GM12878 (cell line): ENCODE measurements around the gene MTSS2. TPM values are rescaled to one million over a fixed set of nuclear protein-coding genes. Genes with fewer than 3 reads are reported as not detected.

Source experiments
- ATAC-seq: fragments of 200-7000 bp; cut with Tn5 transposase; 3 replicates; pipeline ENCODE4 v1.9.1; 2020; ENCODE audit warnings: mild to moderate bottlenecking, moderate library complexity
- BruUV-seq: library from RNA; stranded (reverse); fragments of 400-500 nt; replicated peaks from 2 replicates; lab custom pipeline; 2021; lab: Mats Ljungman, UMichigan
- CTCF ChIA-PET: fragments of 300-600 bp; sonication (Branson Sonifier 250); formaldehyde crosslinking; extraction: SDS; loops from one replicate; lab custom pipeline; 2021; ENCODE audit warnings: inconsistent platforms; lab: Yijun Ruan, JAX
- POLR2A ChIA-PET: fragments of 350-600 bp; formaldehyde crosslinking; extraction: SDS; loops from one replicate; lab custom pipeline; 2021; ENCODE audit warnings: inconsistent platforms; lab: Charles Lee
- RAD21 ChIA-PET: fragments of 300-600 bp; sonication (Branson Sonifier 250); formaldehyde crosslinking; loops from one replicate; lab custom pipeline; 2023; ENCODE audit warnings: antibody characterized with exemption; ENCODE audit not compliant: unreplicated experiment; lab: Charles Lee
- SMC1A ChIA-PET: fragments of 300-600 bp; sonication (Branson Sonifier 250); formaldehyde crosslinking; loops from one replicate; lab custom pipeline; 2023; ENCODE audit not compliant: unreplicated experiment, uncharacterized antibody; lab: Charles Lee
- DNase-seq: peaks from one replicate; pipeline ENCODE4 v3.0.0-alpha.2; 2011; ENCODE audit warnings: low read depth, low spot score
- FAIRE-seq: peaks from 3 replicates; lab custom pipeline; 2011; peaks lifted over from hg19 to GRCh38; lab: Jason Lieb, UNC
- H2AFZ ChIP-seq: 2 replicates; pipeline ENCODE4 v1.6.0; 2011; ENCODE audit warnings: low read depth, low read length, control low read depth; ENCODE audit not compliant: control insufficient read depth
- H3K27ac ChIP-seq: 2 replicates; pipeline ENCODE4 v1.5.1; 2011; ENCODE audit warnings: control low read depth; ENCODE audit not compliant: control insufficient read depth, insufficient read depth
- H3K27me3 ChIP-seq, 2 experiments: replicated peaks in 1 of 2; 2 replicates each; pipeline versions ENCODE4 v1.6.0 to v1.6.1; 2011; ENCODE audit warnings: low read length in 1 of 2; ENCODE audit not compliant: control insufficient read depth in 2 of 2, insufficient read depth in 2 of 2
- H3K36me3 ChIP-seq, 2 experiments: 2 replicates each; pipeline ENCODE4 v1.5.1; 2011; ENCODE audit warnings: low read length in 1 of 2; ENCODE audit not compliant: control insufficient read depth in 2 of 2, insufficient read depth in 2 of 2
- H3K4me1 ChIP-seq: 2 replicates; pipeline ENCODE4 v1.6.1; 2011; ENCODE audit warnings: mild to moderate bottlenecking, low read length, moderate library complexity, mixed read lengths; ENCODE audit not compliant: control insufficient read depth, insufficient read depth
- H3K4me2 ChIP-seq: 2 replicates; pipeline ENCODE4 v1.6.0; 2011; ENCODE audit warnings: control low read depth; ENCODE audit not compliant: control insufficient read depth, insufficient read depth
- H3K4me3 ChIP-seq: fragments of 200-600 bp; sonication (generic); 2 replicates; pipeline ENCODE4 v1.5.1; 2016
- H3K79me2 ChIP-seq: 2 replicates; pipeline ENCODE4 v1.6.0; 2011; ENCODE audit warnings: low read length; ENCODE audit not compliant: control insufficient read depth, insufficient read depth
- H3K9ac ChIP-seq: 2 replicates; pipeline ENCODE4 v1.8.0; 2011; ENCODE audit warnings: low read length, control low read depth, mixed read lengths; ENCODE audit not compliant: control insufficient read depth, insufficient read depth
- H3K9me3 ChIP-seq: replicated peaks from 3 replicates; pipeline ENCODE4 v1.5.1; 2011; ENCODE audit warnings: mild to moderate bottlenecking, low read length; ENCODE audit not compliant: control insufficient read depth, insufficient read depth
- H4K20me1 ChIP-seq: 2 replicates; pipeline ENCODE4 v1.6.0; 2011; ENCODE audit not compliant: control insufficient read depth, insufficient read depth
- BRCA1 ChIP-seq: IDR thresholded peaks from 2 replicates; pipeline ENCODE4 v1.6.1; 2011; ENCODE audit warnings: low read depth, low read length, improper control_type of control experiment
- CBFB ChIP-seq: IDR thresholded peaks from 2 replicates; pipeline ENCODE4 v1.6.1; 2016; ENCODE audit warnings: antibody characterized with exemption, low read depth
- CHD2 ChIP-seq: IDR thresholded peaks from 2 replicates; pipeline ENCODE4 v1.6.1; 2011; ENCODE audit warnings: low read depth, low read length, improper control_type of control experiment, borderline replicate concordance
- CHD4 ChIP-seq: fragments of 200-600 bp; sonication (generic); IDR thresholded peaks from 2 replicates; pipeline ENCODE4 v1.6.1; 2016; ENCODE audit warnings: mild to moderate bottlenecking
- EED ChIP-seq: sonication (generic); IDR thresholded peaks from 2 replicates; pipeline ENCODE4 v1.6.1; 2016; ENCODE audit warnings: antibody characterized with exemption, low read depth
- KLF5 ChIP-seq: fragments of 450-650 bp; IDR thresholded peaks from 2 replicates; pipeline ENCODE4 v1.6.1; 2014; ENCODE audit warnings: mild to moderate bottlenecking; ENCODE audit not compliant: partially characterized antibody
- PAX8 ChIP-seq: fragments of 450-650 bp; IDR thresholded peaks from 2 replicates; pipeline ENCODE4 v1.6.1; 2017; ENCODE audit warnings: mild to moderate bottlenecking, moderate library complexity
- RAD21 ChIP-seq: IDR thresholded peaks from 2 replicates; pipeline ENCODE4 v1.6.1; 2011; ENCODE audit warnings: mild to moderate bottlenecking, low read depth, low read length, moderate library complexity; ENCODE audit not compliant: insufficient read depth
- SREBF1 ChIP-seq: IDR thresholded peaks from 2 replicates; pipeline ENCODE4 v1.6.1; 2012; ENCODE audit warnings: mild to moderate bottlenecking, low read length
- WGBS: methylation state at CpG from one replicate; pipeline ENCODE4 v1.1.6; 2016; ENCODE audit warnings: low lambda C conversion rate; ENCODE audit not compliant: insufficient replicate concordance, insufficient coverage; ENCODE audit errors: missing lambda C conversion rate; 5-methylcytosine and 5-hydroxymethylcytosine counted together
- in situ Hi-C: fragments of 300-500 bp; cut with MboI; formaldehyde crosslinking; loops from 9 replicates; pipeline ENCODE4 v1.14.3; 2018; ENCODE audit warnings: mixed read lengths
- intact Hi-C: fragments of 100-400 bp; cut with micrococcal nuclease; formaldehyde crosslinking; loops from one replicate; pipeline ENCODE4 v1.14.2; 2022; ENCODE audit not compliant: unreplicated experiment
- polyA plus RNA-seq, 11 experiments: library from polyadenylated mRNA; depleted of rRNA in 4 of 11; unstranded in 6 of 11; stranded (reverse) in 5 of 11; fragments of >200 nt; fragmentation: Nextera tagmentation in 4 of 11; fragmentation: Illumina TruSeq in 1 of 11; extraction: Ambion mirVana in 4 of 11; extraction: Trizol in 1 of 11; gene quantifications; 1 replicate in 1 of 11; 2 replicates in 10 of 11; pipeline versions ENCODE4 v1.2.1 to v1.2.3, GENCODE V29; 2011 to 2016; ENCODE audit warnings: inconsistent platforms in 2 of 11, missing spikeins in 2 of 11, low read depth in 1 of 11
- total RNA-seq, 4 experiments: library from RNA; depleted of rRNA in 3 of 4; stranded (reverse); fragments of >200 nt in 3 of 4; fragmentation: Illumina TruSeq in 1 of 4; extraction: Trizol in 1 of 4; gene quantifications; 2 replicates each; pipeline versions ENCODE4 v1.2.1 to v1.2.3, GENCODE V29; 2013 to 2021
- TF ChIP-seq, protein P1 (sequence below): fragments of 450-650 bp; IDR thresholded peaks from 2 replicates; pipeline ENCODE4 v1.6.1; 2017; ENCODE audit warnings: antibody characterized with exemption, mild to moderate bottlenecking, moderate library complexity
- TF ChIP-seq, protein P2 (sequence below): IDR thresholded peaks from 2 replicates; pipeline ENCODE4 v1.6.1; 2012; ENCODE audit warnings: low read length, inconsistent platforms
- TF ChIP-seq, protein P3 (sequence below): fragments of 450-650 bp; IDR thresholded peaks from 2 replicates; pipeline ENCODE4 v1.6.1; 2014; ENCODE audit warnings: mild to moderate bottlenecking

MTSS2 gene
- total and polyA plus RNA-seq, 10 of the 15 experiments (the other 5 are each of a cell fraction or from before 2014, with no cell fraction given): under 0.01 to 0.51 (median 0.14) TPM; not detected in 4

DNA sequence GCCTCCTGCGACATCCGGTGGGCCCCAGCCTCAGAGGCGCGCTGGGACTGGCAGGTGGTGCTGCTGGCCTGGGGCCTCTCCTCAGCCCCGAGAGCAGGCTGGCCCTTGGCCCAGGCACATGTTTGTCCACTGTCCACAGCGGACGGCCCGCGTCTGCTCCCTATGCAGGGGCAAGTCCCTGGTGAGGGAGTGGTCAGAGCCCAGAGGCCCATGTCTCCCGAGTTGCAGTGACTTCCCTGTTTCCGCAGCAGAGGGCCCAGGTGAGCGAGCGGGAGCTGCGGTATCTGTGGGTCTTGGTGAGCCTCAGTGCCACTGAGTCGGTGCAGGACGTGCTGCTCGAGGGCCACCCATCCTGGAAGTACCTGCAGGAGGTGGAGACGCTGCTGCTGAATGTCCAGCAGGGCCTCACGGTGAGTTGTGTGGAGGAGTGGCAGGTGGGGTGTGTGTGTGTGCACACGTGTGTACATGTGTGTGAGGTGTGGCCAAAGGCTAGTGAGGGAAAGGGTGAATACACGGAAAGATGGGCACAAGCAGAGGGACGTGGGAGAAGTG is 29.1 kb downstream of the MTSS2 start:
- ChIA-PET CTCF (no interaction called here), SMC1A (interaction anchor here (0.6 kb wide), 1 partner anchor 355 kb away, joined by 3 read pairs; no protein-coding TSS in a partner anchor)
- Histone ChIP-seq H3K4me2 (no peak overlapping the region), H3K4me3 (no peak overlapping the region), H3K79me2 (no peaks in the 10 kb centered on the region), H3K36me3 (no peaks in the 10 kb centered on the region), H3K9me3 (no peaks in the 10 kb centered on the region), H4K20me1 (no peaks in the 10 kb centered on the region), H3K9ac (no peak overlapping the region), H3K4me1 (no peaks in the 10 kb centered on the region)
- WGBS: 57% methylated on average over 21 of the region's 22 CpGs
- ATAC-seq (no peak), DNase-seq (no peak)
- intact Hi-C loops: loop anchor here (10.0 kb wide), 1 partner anchor 492 kb away; no protein-coding TSS in a partner anchor
- TF ChIP-seq SREBF1 (no peak), EED (no peak), BRCA1 (no peak)
- TF ChIP-seq, all 136 proteins: peak for 0
- Histone ChIP-seq H2AFZ (no peak overlapping the region), H3K27ac (no peak overlapping the region), H3K27me3 (no peaks in the 10 kb centered on the region)
- ChIA-PET RAD21 (no interaction called here), POLR2A (no interaction called here)
- no peak for FAIRE-seq
- BruUV-seq: no TSS peak
- in situ Hi-C loops: no loop called here

DNA sequence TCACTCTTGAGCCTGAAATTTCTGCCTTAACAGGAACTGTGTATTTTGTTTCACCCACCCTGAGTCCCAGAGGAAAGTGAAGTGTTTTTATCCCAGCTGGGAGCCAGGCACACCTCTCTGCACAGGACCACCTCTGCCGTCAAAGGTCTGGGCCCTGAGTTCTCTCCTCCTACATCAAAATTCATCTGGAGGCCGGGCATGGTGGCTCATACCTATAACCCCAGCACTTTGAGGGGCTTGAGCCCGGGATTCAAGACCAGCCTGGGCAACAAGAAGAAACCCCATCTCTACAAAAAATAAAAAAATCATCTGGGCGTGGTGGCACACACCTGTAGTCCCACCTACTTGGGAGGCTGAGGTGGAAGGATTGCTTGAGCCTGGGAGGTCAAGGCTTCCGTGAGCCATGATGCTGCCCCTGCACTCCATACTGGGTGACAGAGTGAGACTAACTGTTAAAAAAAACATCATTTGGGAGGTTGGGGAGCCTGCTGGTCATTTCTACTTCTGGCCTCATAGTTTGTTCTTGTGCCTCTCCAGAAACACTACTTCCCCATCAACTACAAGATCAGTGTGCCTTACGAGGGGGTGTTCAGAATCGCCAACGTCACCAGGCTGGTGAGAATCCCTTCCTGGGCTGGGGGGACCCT is 29.7 kb downstream of the MTSS2 start:
- no TSS peak for BruUV-seq
- ATAC-seq (no peak), DNase-seq (no peak), FAIRE-seq (no peak)
- no peak overlapping the region for H3K27ac ChIP-seq
- H2AFZ ChIP-seq: no peak overlapping the region
- ChIA-PET SMC1A (interaction anchor here (0.6 to 1.7 kb wide), 2 partner anchors 286 to 355 kb away, joined by 3 read pairs; no protein-coding TSS in a partner anchor), CTCF (interaction anchor here (2.3 to 2.4 kb wide), 3 partner anchors 115 to 286 kb away, joined by 9 to 18 read pairs (median 12); no protein-coding TSS in a partner anchor), RAD21 (interaction anchor here (1.4 to 1.6 kb wide), 2 partner anchors 75 to 115 kb away, joined by 3 to 4 read pairs; no protein-coding TSS in a partner anchor), POLR2A (no interaction called here)
- H3K79me2 ChIP-seq: no peaks in the 10 kb centered on the region
- no peaks in the 10 kb centered on the region for H4K20me1 ChIP-seq
- H3K27me3 ChIP-seq: no peaks in the 10 kb centered on the region
- H3K4me2 ChIP-seq: no peak overlapping the region
- H3K9me3 ChIP-seq: no peaks in the 10 kb centered on the region
- no peak overlapping the region for H3K9ac ChIP-seq
- no peaks in the 10 kb centered on the region for H3K36me3 ChIP-seq
- no peaks in the 10 kb centered on the region for H3K4me1 ChIP-seq
- intact Hi-C loops: loop anchor here (10.0 kb wide), 1 partner anchor 491 kb away; no protein-coding TSS in a partner anchor
- WGBS: 45% methylated on average over 8 of the region's 8 CpGs
- in situ Hi-C loops: no loop called here
- H3K4me3 ChIP-seq: no peak overlapping the region
- TF ChIP-seq CBFB (no peak), KLF5 (no peak), CHD4 (no peak), PAX8 (no peak), CHD2 (no peak), RAD21 (no peak)
- TF ChIP-seq, protein P1, sequence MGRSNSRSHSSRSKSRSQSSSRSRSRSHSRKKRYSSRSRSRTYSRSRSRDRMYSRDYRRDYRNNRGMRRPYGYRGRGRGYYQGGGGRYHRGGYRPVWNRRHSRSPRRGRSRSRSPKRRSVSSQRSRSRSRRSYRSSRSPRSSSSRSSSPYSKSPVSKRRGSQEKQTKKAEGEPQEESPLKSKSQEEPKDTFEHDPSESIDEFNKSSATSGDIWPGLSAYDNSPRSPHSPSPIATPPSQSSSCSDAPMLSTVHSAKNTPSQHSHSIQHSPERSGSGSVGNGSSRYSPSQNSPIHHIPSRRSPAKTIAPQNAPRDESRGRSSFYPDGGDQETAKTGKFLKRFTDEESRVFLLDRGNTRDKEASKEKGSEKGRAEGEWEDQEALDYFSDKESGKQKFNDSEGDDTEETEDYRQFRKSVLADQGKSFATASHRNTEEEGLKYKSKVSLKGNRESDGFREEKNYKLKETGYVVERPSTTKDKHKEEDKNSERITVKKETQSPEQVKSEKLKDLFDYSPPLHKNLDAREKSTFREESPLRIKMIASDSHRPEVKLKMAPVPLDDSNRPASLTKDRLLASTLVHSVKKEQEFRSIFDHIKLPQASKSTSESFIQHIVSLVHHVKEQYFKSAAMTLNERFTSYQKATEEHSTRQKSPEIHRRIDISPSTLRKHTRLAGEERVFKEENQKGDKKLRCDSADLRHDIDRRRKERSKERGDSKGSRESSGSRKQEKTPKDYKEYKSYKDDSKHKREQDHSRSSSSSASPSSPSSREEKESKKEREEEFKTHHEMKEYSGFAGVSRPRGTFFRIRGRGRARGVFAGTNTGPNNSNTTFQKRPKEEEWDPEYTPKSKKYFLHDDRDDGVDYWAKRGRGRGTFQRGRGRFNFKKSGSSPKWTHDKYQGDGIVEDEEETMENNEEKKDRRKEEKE: no peak
- TF ChIP-seq, protein P2, sequence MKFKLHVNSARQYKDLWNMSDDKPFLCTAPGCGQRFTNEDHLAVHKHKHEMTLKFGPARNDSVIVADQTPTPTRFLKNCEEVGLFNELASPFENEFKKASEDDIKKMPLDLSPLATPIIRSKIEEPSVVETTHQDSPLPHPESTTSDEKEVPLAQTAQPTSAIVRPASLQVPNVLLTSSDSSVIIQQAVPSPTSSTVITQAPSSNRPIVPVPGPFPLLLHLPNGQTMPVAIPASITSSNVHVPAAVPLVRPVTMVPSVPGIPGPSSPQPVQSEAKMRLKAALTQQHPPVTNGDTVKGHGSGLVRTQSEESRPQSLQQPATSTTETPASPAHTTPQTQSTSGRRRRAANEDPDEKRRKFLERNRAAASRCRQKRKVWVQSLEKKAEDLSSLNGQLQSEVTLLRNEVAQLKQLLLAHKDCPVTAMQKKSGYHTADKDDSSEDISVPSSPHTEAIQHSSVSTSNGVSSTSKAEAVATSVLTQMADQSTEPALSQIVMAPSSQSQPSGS: no peak
- TF ChIP-seq, protein P3, sequence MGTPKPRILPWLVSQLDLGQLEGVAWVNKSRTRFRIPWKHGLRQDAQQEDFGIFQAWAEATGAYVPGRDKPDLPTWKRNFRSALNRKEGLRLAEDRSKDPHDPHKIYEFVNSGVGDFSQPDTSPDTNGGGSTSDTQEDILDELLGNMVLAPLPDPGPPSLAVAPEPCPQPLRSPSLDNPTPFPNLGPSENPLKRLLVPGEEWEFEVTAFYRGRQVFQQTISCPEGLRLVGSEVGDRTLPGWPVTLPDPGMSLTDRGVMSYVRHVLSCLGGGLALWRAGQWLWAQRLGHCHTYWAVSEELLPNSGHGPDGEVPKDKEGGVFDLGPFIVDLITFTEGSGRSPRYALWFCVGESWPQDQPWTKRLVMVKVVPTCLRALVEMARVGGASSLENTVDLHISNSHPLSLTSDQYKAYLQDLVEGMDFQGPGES: no peak
